ENCODE measurements around the gene SMIM21. TPM values are rescaled to one million over a fixed set of nuclear protein-coding genes. Genes with fewer than 3 reads are reported as not detected.

Gene SMIM21
- total RNA-seq, 1 donor from 2014 or later: not detected

GRCh38 chr18:75363446-75364225, 63.9 kb downstream of the SMIM21 start:
- H3K4me3 ChIP-seq (ENCODE audit: low read depth, low read length): no peak overlapping the region
- H3K36me3 ChIP-seq (ENCODE audit: control insufficient read depth, insufficient read depth, low read length): no peaks in the 10 kb centered on the region
- DNase-seq (ENCODE audit: low read depth) (no peak), FAIRE-seq (no peak)
- no peaks in the 10 kb centered on the region for H3K27me3 ChIP-seq (ENCODE audit: control insufficient read depth, insufficient read depth, low read length)
- TF ChIP-seq CTCF (IDR thresholded peaks at IDR 0.05; ENCODE audit: insufficient read depth, low read length, severe bottlenecking): no peak

- FAIRE-seq: no peak
- H3K36me3 ChIP-seq (ENCODE audit: control insufficient read depth, insufficient read depth, low read length): no peaks in the 10 kb centered on the region
Measured at GRCh38 chr18:75362435-75362834, 65.1 kb downstream of the SMIM21 start.

GRCh38 chr18:75360941-75361340, 66.6 kb downstream of the SMIM21 start:
- Histone ChIP-seq H3K36me3 (ENCODE audit: control insufficient read depth, insufficient read depth, low read length) (no peaks in the 10 kb centered on the region), H3K27me3 (ENCODE audit: control insufficient read depth, insufficient read depth, low read length) (no peaks in the 10 kb centered on the region), H3K4me3 (ENCODE audit: low read depth, low read length) (no peak overlapping the region)
- FAIRE-seq: no peak
- no peak for TF ChIP-seq CTCF (IDR thresholded peaks at IDR 0.05; ENCODE audit: insufficient read depth, low read length, severe bottlenecking)
- DNase-seq (ENCODE audit: low read depth): no peak

More at GRCh38 chr18:75362435-75362834, 65.1 kb downstream of the SMIM21 start:
- Histone ChIP-seq H3K4me3 (ENCODE audit: low read depth, low read length) (no peak overlapping the region), H3K27me3 (ENCODE audit: control insufficient read depth, insufficient read depth, low read length) (no peaks in the 10 kb centered on the region)
- no peak for TF ChIP-seq CTCF (IDR thresholded peaks at IDR 0.05; ENCODE audit: insufficient read depth, low read length, severe bottlenecking)
- no peak for DNase-seq (ENCODE audit: low read depth)

- no peak for FAIRE-seq
- Histone ChIP-seq H3K27me3 (ENCODE audit: control insufficient read depth, insufficient read depth, low read length) (no peaks in the 10 kb centered on the region), H3K36me3 (ENCODE audit: control insufficient read depth, insufficient read depth, low read length) (no peaks in the 10 kb centered on the region), H3K4me3 (ENCODE audit: low read depth, low read length) (no peak overlapping the region)
- no peak for TF ChIP-seq CTCF (IDR thresholded peaks at IDR 0.05; ENCODE audit: insufficient read depth, low read length, severe bottlenecking)
- no peak for DNase-seq (ENCODE audit: low read depth)
Measured at GRCh38 chr18:75360215-75360614, 67.3 kb downstream of the SMIM21 start.

Other genes starting within 250 kb of the SMIM21 start
- gene PTGR3, start 218.6 kb downstream of the SMIM21 start, total RNA-seq: 6.3 and 6.8 TPM in 2 replicates
- 1.3 and 1.5 TPM in 2 replicates for gene TSHZ1, start 216.9 kb downstream of the SMIM21 start, total RNA-seq